CD4-positive, alpha-beta T cell treated with Interleukin-10 for 1 hour (primary cell): ENCODE results near the gene POLDIP2.
"Not testable (repeated sequence)": the region's sequence is repeated elsewhere in the genome, so short reads cannot be mapped to it uniquely, and the experiment has no call there.

Experiments
- DNase-seq: peaks from one replicate; pipeline ENCODE4 v3.0.0-alpha.2; 2020

POLDIP2 gene

DNA sequence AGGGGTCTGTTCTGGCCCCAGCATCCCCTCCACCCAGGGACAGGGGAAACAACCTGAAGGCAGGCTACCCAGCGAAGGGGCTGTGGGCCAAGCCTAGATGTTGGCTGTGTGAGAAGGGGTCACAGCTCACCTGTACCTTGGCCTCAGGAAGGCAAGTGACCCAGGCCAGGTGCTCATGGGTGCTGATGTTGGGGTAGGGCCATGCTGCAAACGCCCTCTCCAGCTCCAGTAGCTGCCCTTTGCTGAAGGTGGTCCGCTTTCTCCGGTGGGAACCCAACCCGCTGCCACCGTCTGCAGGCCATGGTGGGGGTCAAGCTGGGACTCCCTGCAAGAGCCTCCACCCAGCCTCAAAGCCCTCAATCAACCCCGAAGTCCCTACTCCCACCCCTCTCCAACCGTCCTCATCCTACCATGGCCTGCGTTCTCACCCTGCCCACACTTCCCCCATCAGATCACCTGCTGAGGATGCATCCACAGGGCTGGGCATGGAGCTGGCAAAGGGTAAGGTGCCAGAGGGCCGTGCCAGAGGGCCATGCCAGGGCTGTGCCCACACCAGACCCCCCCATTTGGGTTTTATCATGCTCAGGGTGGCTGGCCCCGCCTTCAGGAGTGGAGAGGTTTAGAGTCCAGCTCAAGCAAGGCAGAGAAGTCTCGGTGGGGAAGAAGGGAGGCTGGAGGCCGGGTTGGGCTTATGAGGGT lies 7.5 kb upstream of the POLDIP2 start, which contains the start of gene SEBOX:
Gene SEBOX, minus strand, starts transcription at position 535 of the 699 bp plus-strand sequence. Its CDS starts 48 bp downstream, at position 487.
- no peak for DNase-seq

DNA sequence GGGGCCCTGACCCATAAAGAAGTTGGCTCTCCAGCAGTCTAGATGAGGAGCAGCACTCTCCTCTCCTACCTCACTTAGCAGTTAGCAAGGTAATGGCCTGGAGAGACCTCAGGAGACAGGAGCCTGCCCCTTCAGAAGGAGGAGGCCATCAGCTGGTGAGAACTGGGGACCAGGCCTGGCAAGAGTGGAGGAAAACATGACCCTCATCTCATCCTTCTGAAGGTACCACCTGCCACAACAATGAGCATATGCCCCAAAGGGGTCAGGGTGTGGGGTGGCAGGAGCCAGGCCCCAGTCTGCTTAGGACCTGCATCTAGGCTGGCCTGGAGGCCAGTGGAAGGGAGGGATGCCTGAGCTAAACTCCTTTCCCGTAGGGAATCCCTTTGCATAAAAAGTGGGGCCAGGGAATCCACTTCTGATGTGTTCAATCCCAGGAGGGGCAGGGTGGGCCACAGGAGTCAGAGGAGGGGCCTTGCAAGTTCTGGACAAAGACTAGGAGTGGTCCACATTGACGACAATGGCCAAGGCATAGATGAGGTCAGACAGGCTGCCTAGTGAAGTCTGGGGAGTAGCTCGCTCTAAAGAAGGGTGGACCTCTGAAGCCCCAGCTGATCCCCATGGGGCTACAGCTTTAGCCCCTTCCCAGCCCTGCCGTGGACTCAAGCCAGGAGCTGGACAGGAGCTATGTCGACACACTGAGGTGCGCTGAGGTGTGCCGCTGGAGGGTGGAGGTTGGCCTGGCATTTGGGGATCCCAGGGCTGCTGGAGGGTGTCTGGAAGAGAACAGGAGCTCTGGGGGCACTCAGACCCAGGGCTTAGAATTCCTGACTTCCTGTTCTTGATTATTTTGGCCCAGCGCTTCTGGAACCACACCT lies 6.7 kb upstream of the POLDIP2 start:
- DNase-seq: no peak

- DNase-seq: no peak
Observed at GRCh38 chr17:28363186-28363585, 5.9 kb upstream of the POLDIP2 start.

GRCh38 chr17:28357901-28358197 lies 522 bp upstream of the POLDIP2 start:
- DNase-seq: no peak

GRCh38 chr17:28350271-28350670 lies 7.1 kb downstream of the POLDIP2 start:
- DNase-seq: no peak

DNA sequence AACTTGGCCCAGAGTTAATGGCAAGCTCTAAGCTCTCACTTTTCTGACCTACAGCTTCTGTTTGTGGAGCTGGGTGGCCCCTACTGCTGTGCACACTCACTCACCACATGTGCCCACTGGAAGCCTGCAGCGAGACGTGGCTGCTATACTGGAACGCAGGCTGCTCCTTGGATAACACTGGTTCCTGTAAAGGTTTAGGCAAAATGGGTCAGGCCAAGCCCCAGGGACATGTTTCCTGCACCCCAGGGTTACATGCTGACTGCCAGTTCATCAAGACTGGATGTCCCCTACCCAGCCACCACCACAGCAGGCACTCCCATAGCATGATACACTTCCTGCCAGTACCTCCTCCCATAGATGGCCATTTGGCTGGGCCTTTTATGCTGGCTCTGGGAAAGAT lies 8.3 kb downstream of the POLDIP2 start:
- no peak for DNase-seq

DNA sequence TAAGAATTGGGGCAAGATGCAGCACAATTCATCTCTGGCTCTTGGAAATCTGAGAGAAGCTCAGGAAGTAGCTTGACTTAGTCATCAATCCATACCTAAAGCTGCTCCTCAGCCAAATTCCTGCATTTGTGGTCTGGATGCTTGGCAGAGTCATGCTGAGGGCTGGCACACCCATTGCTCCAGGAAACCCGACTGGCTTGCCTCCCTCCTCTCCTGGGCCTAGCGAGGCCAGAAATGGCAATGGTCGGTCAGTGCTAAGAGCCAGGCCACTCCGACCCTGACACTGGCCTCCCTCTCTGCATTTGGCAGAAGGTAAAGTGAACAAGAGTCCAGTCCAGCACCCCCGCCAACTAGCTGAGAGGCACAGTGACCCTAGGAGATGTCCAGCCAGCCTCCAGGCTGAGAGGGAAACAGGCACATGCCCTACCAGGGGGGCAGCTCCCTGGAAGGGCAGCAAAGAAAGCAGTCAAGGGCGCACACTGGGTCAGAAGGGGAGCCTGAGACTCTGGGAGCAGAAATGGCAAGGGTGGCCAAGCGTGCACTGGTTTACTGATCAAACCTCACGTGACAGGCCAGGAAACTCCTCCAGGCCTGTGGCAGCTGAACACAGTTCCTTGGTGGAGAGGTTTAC lies 10.0 kb downstream of the POLDIP2 start:
- DNase-seq: no peak

DNA sequence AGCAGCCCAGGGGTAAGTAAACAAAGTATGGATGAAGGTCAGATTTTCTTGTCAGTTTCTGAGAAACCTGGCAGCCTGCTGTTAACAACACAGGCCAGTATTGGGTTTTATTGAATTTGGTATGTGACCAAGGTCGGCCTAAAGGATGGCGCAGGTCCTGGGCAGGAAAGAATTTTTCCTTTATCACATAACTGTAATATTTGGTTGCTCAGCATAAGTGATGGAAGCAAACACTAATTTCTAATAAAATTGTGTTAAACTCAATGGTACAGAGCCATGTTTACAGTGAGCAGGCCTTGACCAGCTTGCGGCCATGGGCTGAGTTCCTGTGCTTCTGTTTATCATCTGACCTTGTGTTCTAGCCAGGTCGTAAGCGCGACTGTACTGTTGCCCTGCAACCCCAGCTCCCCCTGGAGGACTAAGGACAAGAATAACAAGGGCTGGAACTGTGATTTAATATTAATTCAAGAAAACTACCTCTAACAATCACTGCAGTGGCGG lies 10.5 kb downstream of the POLDIP2 start:
- DNase-seq: no peak

DNA sequence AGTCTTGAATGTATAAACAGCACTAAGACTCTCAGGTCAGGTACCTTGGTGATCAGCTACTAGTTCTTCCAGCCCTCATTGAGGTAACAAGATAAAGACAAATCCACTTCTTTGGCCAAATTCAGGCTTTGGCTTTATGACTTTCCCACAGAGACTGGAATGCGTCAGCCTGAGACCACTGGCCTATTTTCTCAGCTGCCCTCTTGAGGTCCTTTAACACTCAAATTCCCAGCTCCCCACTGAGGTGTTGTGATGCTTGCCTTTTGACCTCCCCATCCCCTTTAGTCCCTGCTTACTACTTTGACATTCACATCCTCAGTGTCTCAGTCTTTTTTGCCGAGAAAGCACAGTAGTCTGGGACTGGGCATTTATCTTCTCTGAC lies 11.1 kb downstream of the POLDIP2 start:
- no peak for DNase-seq

DNA sequence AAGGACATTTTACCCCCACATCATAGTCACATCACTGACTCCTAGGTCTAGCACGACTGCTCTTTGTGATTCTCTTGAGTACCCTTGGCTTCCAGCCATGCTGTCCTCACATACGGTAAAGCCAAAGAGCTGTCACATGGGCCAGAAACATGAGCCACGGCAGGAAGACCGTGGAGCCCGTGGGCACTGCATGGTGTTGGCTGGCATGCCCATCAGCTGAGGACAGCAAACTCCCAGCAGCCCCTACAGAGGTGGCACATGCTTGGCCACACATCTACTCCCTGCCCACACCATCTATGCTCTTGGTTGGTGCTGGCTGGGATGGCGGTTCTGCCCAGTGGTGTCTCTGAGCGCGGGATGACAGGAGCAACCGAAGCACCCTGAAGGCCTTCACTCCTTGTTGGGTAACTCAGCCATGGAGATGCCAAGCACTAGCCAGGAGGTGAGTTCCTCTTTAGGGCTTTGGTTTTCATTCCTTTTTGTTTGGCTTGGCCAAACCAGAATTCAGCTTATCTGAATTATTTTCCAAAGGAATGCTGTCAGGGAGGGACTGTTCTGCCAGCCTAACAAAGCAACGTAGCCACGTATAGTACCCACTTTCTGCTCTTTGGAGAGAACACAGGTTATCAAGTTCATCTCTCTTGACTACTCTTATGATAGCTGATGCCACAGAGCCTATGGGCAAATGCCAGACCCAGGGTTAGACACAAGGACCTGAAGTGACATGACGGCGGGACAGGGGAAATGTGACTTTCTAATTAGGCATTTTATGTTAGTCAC lies 11.7 kb downstream of the POLDIP2 start:
- no peak for DNase-seq

DNA sequence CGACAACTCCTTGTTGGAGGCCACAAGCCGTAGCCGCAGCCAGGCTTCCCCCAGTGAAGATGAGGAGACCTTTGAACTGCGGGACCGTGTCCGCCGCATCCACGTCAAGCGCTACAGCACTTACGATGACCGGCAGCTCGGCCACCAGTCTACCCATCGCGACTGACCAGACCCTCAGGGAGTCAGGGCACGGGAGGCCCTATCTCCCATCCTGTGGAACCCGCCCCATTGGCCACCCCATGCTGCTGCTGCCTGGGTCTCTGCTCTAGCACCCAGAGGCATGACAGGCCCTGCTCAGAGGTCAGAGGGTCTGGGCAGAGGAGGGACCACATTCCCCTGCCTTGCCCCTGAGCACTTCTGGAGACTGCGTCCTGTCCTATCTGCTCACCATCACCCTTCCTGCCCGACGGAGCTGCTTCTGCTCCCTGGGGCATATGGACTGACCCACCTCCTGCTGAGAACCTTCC lies 12.9 kb downstream of the POLDIP2 start:
- DNase-seq: no peak

GRCh38 chr17:28344011-28344410 lies 13.3 kb downstream of the POLDIP2 start:
- no peak for DNase-seq

DNA sequence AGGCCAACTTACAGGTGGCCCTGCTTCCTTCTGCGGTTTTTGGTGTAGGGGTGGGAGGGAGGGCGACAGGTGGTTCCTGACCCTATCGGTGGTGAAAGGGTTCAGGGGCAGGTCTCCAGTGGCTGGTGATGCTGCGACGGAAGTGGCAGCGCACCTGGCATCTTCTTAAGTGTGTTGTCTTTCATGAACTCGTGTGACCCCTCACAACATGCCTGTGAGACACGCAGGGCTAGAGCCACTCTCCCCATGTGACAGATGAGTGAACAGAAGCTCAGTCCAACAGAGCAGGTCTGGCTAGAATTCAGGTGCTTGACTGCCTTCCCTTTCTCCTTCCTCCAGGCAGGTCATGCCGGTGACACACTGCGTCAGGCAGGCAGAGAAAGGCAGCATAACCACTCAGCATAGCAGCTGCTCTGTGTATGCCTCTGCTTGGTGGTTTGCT lies 13.8 kb downstream of the POLDIP2 start:
- no peak for DNase-seq

DNA sequence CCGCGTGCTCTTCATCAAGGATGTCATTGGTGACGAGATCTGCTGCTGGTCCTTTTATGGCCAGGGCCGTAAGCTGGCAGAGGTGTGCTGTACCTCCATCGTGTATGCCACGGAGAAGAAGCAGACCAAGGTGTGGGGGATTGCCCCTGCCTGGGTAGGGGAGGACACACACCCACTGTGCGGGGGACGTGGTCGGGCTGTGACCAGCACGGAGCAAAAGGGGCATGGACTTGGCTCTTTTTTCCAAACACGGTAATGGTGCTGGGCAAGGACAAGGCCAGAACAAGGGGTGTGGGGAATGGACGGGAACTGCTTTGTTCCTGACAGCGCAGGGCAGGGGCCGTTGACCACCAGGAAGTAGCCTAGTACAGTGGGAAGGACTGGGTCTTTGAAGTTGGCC lies 15.0 kb downstream of the POLDIP2 start:
- no peak for DNase-seq

- DNase-seq: no peak
Observed at GRCh38 chr17:28341516-28341915, 15.8 kb downstream of the POLDIP2 start.

GRCh38 chr17:28340374-28340773 lies 17.0 kb downstream of the POLDIP2 start:
- no peak for DNase-seq

DNA sequence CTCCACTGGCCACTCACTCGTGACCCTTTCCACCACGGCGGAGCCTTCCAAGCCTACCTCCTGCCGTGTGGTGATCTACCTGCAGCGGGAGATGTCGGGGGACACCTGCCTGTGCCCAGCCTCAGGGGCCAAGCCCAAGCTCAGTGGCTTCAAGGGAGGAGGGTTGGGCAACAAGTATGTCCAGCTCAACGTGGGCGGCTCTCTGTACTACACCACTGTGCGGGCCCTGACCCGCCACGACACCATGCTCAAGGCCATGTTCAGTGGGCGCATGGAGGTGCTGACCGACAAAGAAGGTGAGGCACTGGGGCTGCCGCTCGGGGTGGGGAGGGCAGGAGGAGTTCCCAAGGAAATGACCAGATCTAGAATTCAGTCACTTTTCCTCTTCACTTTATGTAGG lies 17.9 kb downstream of the POLDIP2 start:
- DNase-seq: no peak

DNA sequence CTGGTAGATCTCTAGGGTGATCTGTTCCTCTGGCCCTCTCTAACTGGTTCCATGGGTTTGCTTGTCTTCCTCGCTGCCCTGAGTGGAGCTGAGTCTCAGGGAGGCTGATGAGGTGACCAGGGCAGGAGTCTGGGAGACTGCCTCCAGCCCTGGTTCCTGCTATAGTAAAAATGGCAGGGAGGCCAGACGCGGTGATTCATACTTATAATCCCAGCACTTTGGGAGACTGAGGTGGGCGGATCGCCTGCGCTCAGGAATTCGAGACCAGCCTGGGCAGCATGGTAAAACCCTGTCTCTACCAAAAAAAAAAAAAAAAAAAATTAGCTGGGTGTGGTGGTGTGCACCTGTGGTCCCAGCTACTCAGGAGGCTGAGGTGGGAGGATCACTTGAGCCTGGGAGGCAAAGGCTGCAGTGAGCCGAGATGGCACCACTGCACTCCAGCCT lies 18.5 kb downstream of the POLDIP2 start:
- not testable (repeated sequence) for DNase-seq

- DNase-seq: no peak
Observed at GRCh38 chr17:28338056-28338768, 19.1 kb downstream of the POLDIP2 start.

GRCh38 chr17:28335959-28336871 lies 21.1 kb downstream of the POLDIP2 start:
- peak; percentile 34 for DNase-seq
